GM18870 (cell line): ENCODE data around the gene IL3RA.
"Not testable (repeated sequence)": the region's sequence is repeated elsewhere in the genome, so short reads cannot be mapped to it uniquely, and the experiment has no call there.

ENCODE experiments used
- ATAC-seq: cut with Tn5 transposase; IDR thresholded peaks from one replicate; pipeline ENCODE4 v1.9.1; 2021; ENCODE audit warnings: moderate library complexity; ENCODE audit not compliant: unreplicated experiment

IL3RA gene

GRCh38 chrX:1336331-1336943, at the start of gene IL3RA:
IL3RA (plus strand) TSS chrX:1336785; CDS start chrX:1341766, 4,981 bp downstream.
- ATAC-seq, result peak; percentile 60

- ATAC-seq, result no peak
Measured at GRCh38 chrX:1289535-1289934, 47.0 kb upstream of the IL3RA start.

- ATAC-seq, result no peak
Measured at GRCh38 chrX:1291110-1291740, 45.4 kb upstream of the IL3RA start.

GRCh38 chrX:1292575-1293290, 43.9 kb upstream of the IL3RA start:
- no peak for ATAC-seq

GRCh38 chrX:1294301-1295067, 42.1 kb upstream of the IL3RA start:
- no peak for ATAC-seq

- ATAC-seq, result no peak
Measured at GRCh38 chrX:1295550-1295949, 41.0 kb upstream of the IL3RA start.

DNA sequence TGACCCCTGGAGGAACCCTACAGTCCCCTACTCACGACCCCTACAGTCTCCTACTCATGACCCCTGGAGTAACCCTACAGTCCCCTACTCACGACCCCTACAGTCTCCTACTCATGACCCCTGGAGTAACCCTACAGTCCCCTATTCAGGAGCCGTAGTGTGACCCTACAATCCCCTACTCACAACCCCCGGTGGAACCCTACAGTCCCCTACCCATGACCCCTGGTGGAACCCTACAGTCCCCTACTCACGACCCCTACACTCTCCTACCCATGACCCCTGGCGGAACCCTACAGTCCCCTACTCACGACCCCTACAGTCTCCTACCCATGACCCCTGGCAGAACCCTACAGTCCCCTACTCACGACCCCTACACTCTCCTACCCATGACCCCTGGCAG, 39.0 kb upstream of the IL3RA start:
- ATAC-seq, result not testable (repeated sequence)

- no peak for ATAC-seq
Measured at GRCh38 chrX:1300449-1300848, 36.1 kb upstream of the IL3RA start.

DNA sequence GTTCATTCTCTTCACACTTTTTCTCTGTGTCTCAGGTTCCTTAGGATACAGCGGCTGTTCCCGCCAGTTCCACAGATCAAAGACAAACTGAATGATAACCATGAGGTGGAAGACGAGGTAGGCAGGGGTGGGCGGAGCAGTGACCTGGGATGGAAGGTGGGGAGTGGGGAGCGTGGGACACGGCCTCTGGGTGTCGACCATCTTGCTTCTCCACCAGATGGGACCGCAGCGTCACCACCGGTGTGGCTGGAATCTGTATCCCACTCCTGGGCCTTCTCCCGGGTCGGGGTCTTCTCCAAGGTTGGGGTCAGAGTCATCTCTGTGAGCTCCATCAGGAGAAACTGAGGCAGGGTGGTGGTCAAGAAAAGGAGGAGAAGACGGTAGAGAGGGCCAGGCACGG, 31.2 kb upstream of the IL3RA start:
- ATAC-seq, result no peak

DNA sequence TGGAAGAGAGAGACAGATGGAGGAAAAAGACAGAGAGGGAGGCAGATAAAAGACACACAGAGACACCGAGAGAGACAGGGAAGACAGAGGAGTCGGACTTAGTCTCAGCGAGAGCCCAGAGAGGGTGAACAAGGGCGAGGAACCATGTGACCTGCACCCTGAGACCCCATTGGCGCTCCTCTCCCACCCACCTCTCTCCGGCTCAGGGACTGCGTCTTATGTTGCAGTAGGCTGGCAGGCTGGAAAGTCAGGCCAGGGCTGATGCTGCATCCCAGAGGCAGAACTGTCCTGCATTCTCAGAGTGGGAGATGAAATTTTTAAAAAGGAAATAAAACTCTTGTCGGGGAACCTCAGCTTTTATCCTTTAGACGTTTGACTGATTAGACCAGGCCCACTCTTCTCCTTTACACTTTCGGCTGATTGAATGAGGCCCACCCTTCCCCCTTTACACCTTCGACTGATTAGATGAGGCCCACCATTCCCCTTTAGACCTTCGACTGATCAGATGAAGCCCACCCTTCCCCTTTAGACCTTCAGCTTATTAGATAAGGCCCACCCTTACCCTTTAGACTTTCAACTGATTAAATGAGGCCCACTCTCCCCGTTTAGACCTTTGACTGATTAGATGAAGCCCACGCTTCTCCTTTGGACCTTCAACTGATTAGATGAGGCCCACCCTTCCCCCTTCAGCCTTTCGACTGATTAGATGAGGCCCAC, 29.5 kb upstream of the IL3RA start:
- ATAC-seq, result no peak

GRCh38 chrX:1307626-1308340, 28.8 kb upstream of the IL3RA start:
- ATAC-seq, result no peak

- ATAC-seq, result no peak
Measured at GRCh38 chrX:1308476-1308875, 28.1 kb upstream of the IL3RA start.

DNA sequence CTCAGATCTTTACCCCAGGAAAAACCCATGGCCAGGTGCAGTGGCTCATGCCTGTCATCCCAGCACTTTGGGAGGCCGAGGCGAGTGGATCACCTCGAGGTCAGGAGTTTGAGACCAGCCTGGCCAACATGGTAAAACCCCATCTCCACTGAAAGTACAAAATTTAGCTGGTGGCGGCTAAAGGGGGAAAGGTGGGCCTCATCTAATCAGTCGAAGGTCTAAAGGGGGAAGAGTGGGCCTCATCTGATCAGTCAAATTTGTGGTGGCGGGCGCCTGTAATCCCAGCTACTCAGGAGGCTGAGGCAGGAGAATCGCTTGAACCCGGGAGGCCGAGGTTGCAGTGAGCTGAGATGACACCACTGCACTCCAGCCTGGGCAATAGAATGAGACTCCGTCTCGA, 27.7 kb upstream of the IL3RA start:
- ATAC-seq, result not testable (repeated sequence)

- ATAC-seq, result no peak
Measured at GRCh38 chrX:1313788-1314187, 22.8 kb upstream of the IL3RA start.

- ATAC-seq, result no peak
Measured at GRCh38 chrX:1316527-1316926, 20.1 kb upstream of the IL3RA start.

DNA sequence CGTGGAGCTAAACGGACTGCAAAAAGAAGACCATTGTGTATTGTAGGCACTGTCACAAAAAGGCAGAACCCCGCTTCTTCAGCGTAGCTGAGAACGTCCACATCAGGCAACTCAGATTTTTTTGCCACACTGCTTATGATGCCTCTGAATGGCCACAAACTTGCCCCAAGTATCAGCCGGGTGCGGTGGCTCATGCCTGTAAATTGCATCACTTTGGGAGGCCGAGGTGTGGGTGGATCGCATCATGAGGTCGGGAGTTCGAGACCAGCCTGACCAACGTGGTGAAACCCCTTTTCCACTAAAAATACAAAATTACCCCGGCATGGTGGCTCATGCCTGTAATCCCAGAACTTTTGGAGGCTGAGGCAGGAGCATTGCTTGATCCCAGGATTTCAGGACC, 14.9 kb upstream of the IL3RA start:
- no peak for ATAC-seq

GRCh38 chrX:1322393-1322792, 14.2 kb upstream of the IL3RA start:
- ATAC-seq, result no peak

- peak; percentile 67 for ATAC-seq
Measured at GRCh38 chrX:1323315-1323714, 13.3 kb upstream of the IL3RA start.

GRCh38 chrX:1325515-1326116, 11.0 kb upstream of the IL3RA start:
- no peak for ATAC-seq
